ENCODE data around the gene ARSG. TPM values are rescaled to one million over a fixed set of nuclear protein-coding genes. Genes with fewer than 3 reads are reported as not detected.
A peak's percentile ranks its signal among the peaks of the same experiment; 100 is the strongest.

Gene ARSG
- total and polyA plus RNA-seq, 2 of the 13 experiments (the other 11 are each of a cell fraction or from before 2014, with no cell fraction given), result 3.7 to 15.2 TPM

- TF ChIP-seq RNF219 (CRISPR knock-in tag; IDR thresholded peaks at IDR 0.05) (no peak), NFIB (CRISPR knock-in tag; IDR thresholded peaks at IDR 0.05; ENCODE audit: borderline replicate concordance) (no peak), ZNF839 (CRISPR knock-in tag; IDR thresholded peaks at IDR 0.05; ENCODE audit: borderline replicate concordance) (no peak), ZNF264 (CRISPR knock-in tag; IDR thresholded peaks at IDR 0.05) (peak; percentile 62; the same call in 1 of the 2 replicates), MIXL1 (CRISPR knock-in tag; IDR thresholded peaks at IDR 0.05) (no peak; the same call in none of the 2 replicates), ZGPAT (CRISPR knock-in tag; IDR thresholded peaks at IDR 0.05) (peak; percentile 73), BRCA1 (CRISPR knock-in tag; IDR thresholded peaks at IDR 0.05) (no peak), RERE (CRISPR knock-in tag; IDR thresholded peaks at IDR 0.05; ENCODE audit: low read depth) (peak; percentile 51; the same call in 1 of the 2 replicates), CREM (IDR thresholded peaks at IDR 0.05) (peak; percentile 40; the same call in 1 of the 2 replicates), CREM (CRISPR knock-in tag; IDR thresholded peaks at IDR 0.05) (no peak), ZNF292 (CRISPR knock-in tag; IDR thresholded peaks at IDR 0.05; ENCODE audit: borderline replicate concordance, low read depth) (peak; percentile 92), ZBTB7B (CRISPR knock-in tag; IDR thresholded peaks at IDR 0.05) (peak; percentile 75; the same call in 1 of the 2 replicates), ZFP90 (CRISPR knock-in tag; IDR thresholded peaks at IDR 0.05; ENCODE audit: borderline replicate concordance) (peak; percentile 74), HCFC1 (IDR thresholded peaks at IDR 0.05; ENCODE audit: low read depth, low read length) (no peak)
Observed at GRCh38 chr17:68318103-68318991, 27.1 kb downstream of the ARSG start (continued).
